OCI-LY1 (cell line): Measurements from ENCODE around the gene PCA3.

Experiments used
- EZH2 ChIP-seq: fragments of 200-600 bp; sonication (generic), shearing (Covaris generic); IDR thresholded peaks from 2 replicates; pipeline ENCODE4 v1.8.0; 2017; ENCODE audit warnings: borderline replicate concordance, mixed run types, mild to moderate bottlenecking, antibody characterized with exemption, low read length, moderate library complexity, mixed read lengths
- TF ChIP-seq, protein P1 (sequence below): fragments of 200-600 bp; sonication (generic), shearing (Covaris generic); IDR thresholded peaks from 2 replicates; pipeline ENCODE4 v1.5.1; 2017; ENCODE audit warnings: mild to moderate bottlenecking, antibody characterized with exemption, low read length, moderate library complexity, mixed read lengths

DNA sequence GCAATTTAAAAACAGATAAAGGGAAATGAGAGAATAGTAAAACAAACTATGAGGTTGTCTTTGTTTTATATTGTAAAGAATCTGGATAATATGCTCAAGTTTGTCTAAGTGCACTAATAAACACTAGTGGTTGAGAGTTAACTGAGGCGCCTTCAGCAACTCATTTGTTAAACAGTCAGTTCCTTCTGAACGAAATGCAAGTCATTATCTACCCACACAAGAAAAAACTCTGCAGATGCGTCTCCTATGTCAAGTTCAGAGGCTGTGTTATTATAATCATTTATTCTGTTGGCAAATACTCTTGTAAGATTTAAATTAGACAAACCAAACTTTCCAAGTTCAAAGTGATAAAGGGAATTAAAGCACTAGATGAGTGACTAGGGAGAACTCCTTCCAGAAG lies 20.3 kb upstream of the PCA3 start:
- TF ChIP-seq, protein P1, sequence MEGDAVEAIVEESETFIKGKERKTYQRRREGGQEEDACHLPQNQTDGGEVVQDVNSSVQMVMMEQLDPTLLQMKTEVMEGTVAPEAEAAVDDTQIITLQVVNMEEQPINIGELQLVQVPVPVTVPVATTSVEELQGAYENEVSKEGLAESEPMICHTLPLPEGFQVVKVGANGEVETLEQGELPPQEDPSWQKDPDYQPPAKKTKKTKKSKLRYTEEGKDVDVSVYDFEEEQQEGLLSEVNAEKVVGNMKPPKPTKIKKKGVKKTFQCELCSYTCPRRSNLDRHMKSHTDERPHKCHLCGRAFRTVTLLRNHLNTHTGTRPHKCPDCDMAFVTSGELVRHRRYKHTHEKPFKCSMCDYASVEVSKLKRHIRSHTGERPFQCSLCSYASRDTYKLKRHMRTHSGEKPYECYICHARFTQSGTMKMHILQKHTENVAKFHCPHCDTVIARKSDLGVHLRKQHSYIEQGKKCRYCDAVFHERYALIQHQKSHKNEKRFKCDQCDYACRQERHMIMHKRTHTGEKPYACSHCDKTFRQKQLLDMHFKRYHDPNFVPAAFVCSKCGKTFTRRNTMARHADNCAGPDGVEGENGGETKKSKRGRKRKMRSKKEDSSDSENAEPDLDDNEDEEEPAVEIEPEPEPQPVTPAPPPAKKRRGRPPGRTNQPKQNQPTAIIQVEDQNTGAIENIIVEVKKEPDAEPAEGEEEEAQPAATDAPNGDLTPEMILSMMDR, result no peak
- no peak for TF ChIP-seq EZH2
